ENCODE results near the gene KLF2. TPM values are rescaled to one million over a fixed set of nuclear protein-coding genes. Genes with fewer than 3 reads are reported as not detected.

KLF2 gene
- total and polyA plus RNA-seq, 2 donors (not counting 1 experiment from before 2014, with no cell fraction given): 6.7 to 19.2 TPM

DNA sequence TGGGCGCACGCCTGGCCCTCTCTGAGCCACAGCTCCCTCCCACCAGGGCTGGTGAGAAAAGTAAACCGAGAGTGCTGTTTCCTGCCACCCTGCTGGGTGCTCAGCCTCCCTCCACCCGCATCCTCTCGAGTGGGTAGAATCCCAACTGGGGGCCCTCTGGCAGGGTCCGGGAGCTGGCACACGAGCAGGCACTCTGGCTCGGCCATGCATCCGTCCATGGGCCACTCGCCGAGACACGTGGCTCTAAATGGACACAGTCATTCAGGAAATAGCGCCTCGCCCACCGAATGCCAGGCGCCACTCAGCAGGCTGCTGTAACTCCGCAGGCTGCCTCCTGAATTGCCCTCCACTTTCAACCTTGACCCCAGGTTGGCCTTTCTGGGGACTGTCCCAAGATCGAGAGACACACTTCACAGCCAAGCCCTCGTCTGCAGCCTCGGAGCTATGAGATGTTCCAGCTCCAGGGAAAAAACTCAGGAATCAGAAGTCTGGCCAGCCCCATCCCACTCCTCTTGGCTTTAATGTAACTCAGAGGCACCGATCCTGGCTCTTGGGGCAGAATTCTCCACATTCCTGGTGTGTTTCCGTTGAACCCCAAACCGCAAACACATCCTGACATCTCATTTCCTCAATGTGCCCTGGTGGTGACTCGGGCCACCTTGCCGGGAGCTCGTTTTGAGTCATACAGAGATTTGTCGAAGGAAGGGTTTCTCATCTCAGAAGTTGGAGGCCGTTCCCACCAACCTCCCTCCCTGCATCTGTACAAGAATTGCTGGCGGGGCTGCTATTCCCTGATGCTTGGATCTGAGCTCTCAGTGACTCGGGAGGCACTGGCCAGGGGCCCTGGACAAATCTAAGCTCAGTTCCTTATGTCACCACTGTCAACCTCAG, 14.1 kb downstream of the KLF2 start:
- no peaks in the 10 kb centered on the region for H3K79me2 ChIP-seq (ENCODE audit: control insufficient read depth, insufficient read depth, low read length)
- DNase-seq (ENCODE audit: low read depth in 2 of 2): peak; percentile 87 to 98
- peak overlapping the region; percentile 27 for H2AFZ ChIP-seq (ENCODE audit: low read length)
- H3K4me3 ChIP-seq (replicated peaks in 1 of 4; ENCODE audit: control extremely low read depth in 1 of 4, insufficient read depth in 1 of 4, low read depth in 3 of 4, low read length in 4 of 4): no peak overlapping the region
- H4K20me1 ChIP-seq (ENCODE audit: control insufficient read depth, extremely low read depth, insufficient read depth, low read length): no peaks in the 10 kb centered on the region
- no peak for TF ChIP-seq EZH2 (IDR thresholded peaks at IDR 0.05; ENCODE audit: low read length, missing control alignments)
- TF ChIP-seq, protein P1, sequence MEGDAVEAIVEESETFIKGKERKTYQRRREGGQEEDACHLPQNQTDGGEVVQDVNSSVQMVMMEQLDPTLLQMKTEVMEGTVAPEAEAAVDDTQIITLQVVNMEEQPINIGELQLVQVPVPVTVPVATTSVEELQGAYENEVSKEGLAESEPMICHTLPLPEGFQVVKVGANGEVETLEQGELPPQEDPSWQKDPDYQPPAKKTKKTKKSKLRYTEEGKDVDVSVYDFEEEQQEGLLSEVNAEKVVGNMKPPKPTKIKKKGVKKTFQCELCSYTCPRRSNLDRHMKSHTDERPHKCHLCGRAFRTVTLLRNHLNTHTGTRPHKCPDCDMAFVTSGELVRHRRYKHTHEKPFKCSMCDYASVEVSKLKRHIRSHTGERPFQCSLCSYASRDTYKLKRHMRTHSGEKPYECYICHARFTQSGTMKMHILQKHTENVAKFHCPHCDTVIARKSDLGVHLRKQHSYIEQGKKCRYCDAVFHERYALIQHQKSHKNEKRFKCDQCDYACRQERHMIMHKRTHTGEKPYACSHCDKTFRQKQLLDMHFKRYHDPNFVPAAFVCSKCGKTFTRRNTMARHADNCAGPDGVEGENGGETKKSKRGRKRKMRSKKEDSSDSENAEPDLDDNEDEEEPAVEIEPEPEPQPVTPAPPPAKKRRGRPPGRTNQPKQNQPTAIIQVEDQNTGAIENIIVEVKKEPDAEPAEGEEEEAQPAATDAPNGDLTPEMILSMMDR (conservative IDR thresholded peaks at IDR 0.05 in 1 of 2, IDR thresholded peaks at IDR 0.05 in 1 of 2; ENCODE audit: low read depth in 1 of 2, low read length in 2 of 2): peak in 1 of 2 donors; percentile 16
- peaks cover 18% of the 10 kb centered on the region for H3K4me1 ChIP-seq (ENCODE audit: control insufficient read depth, extremely low read depth, insufficient read depth, low read length)
- peak overlapping the region; percentile 86 for H3K27ac ChIP-seq (ENCODE audit: insufficient read depth, low read length)
- peak overlapping the region; percentile 79 for H3K4me2 ChIP-seq (ENCODE audit: extremely low read depth, insufficient read depth, low read length)
- H3K9ac ChIP-seq (ENCODE audit: insufficient read depth, low read length): peak overlapping the region; percentile 9
- H3K36me3 ChIP-seq (ENCODE audit: control insufficient read depth, insufficient read depth, low read length): no peaks in the 10 kb centered on the region
- no peaks in the 10 kb centered on the region for H3K27me3 ChIP-seq (ENCODE audit: control insufficient read depth, insufficient read depth, low read length)
- H3K9me3 ChIP-seq (ENCODE audit: control insufficient read depth, insufficient read depth, low read depth, low read length): no peaks in the 10 kb centered on the region

DNA sequence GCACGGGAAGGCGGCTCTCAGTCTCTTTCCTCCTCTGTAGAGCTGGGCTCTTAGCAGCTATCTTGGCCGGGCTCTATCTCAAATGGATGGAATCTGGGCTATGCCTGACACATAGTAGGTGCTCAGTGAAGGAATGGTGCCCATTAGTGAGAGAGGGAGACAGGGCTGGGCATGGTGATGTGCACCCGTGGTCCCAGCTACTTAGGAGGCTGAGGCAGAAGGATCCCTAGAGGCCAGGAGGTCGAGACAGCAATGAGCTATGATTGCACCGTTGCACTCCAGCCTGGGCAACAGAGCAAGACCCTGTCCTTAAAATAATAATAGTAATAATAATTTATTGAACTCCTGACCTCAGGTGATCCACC, 14.7 kb downstream of the KLF2 start:
- no peak for DNase-seq (ENCODE audit: low read depth in 2 of 2)
- H3K4me1 ChIP-seq (ENCODE audit: control insufficient read depth, extremely low read depth, insufficient read depth, low read length): peaks cover 18% of the 10 kb centered on the region
- no peaks in the 10 kb centered on the region for H3K9me3 ChIP-seq (ENCODE audit: control insufficient read depth, insufficient read depth, low read depth, low read length)
- no peak for TF ChIP-seq EZH2 (IDR thresholded peaks at IDR 0.05; ENCODE audit: low read length, missing control alignments)
- TF ChIP-seq, protein P1 (conservative IDR thresholded peaks at IDR 0.05 in 1 of 2, IDR thresholded peaks at IDR 0.05 in 1 of 2; ENCODE audit: low read depth in 1 of 2, low read length in 2 of 2): no peak
- H3K36me3 ChIP-seq (ENCODE audit: control insufficient read depth, insufficient read depth, low read length): no peaks in the 10 kb centered on the region
- peak overlapping the region; percentile 86 for H3K27ac ChIP-seq (ENCODE audit: insufficient read depth, low read length)
- H3K9ac ChIP-seq (ENCODE audit: insufficient read depth, low read length): no peak overlapping the region
- H4K20me1 ChIP-seq (ENCODE audit: control insufficient read depth, extremely low read depth, insufficient read depth, low read length): no peaks in the 10 kb centered on the region
- H3K79me2 ChIP-seq (ENCODE audit: control insufficient read depth, insufficient read depth, low read length): no peaks in the 10 kb centered on the region
- H3K4me2 ChIP-seq (ENCODE audit: extremely low read depth, insufficient read depth, low read length): peak overlapping the region; percentile 79
- peak overlapping the region; percentile 27 for H2AFZ ChIP-seq (ENCODE audit: low read length)
- no peak overlapping the region for H3K4me3 ChIP-seq (replicated peaks in 1 of 4; ENCODE audit: control extremely low read depth in 1 of 4, insufficient read depth in 1 of 4, low read depth in 3 of 4, low read length in 4 of 4)
- no peaks in the 10 kb centered on the region for H3K27me3 ChIP-seq (ENCODE audit: control insufficient read depth, insufficient read depth, low read length)

DNA sequence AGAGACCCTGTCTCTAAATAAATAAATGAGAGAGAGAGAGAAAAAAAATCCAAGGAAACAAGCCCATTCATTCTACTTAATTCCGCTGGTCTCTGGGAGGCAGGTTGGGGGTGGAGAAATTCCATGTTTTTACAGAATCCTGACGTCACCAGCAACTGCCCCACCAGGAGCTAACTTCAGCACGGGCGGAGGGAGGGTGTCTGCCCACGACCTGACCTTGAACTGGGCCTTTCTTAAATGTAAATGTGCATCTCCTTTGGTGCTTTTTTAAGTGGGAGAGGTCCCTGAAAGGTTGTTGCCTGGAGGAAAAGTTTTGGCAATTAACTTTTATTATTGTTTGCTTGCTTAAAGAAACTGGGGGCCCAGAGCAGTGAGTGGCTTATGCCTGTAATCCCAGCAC, 15.5 kb downstream of the KLF2 start:
- Histone ChIP-seq H3K4me1 (ENCODE audit: control insufficient read depth, extremely low read depth, insufficient read depth, low read length) (peaks cover 18% of the 10 kb centered on the region), H3K4me2 (ENCODE audit: extremely low read depth, insufficient read depth, low read length) (no peak overlapping the region), H3K9ac (ENCODE audit: insufficient read depth, low read length) (no peak overlapping the region), H3K36me3 (ENCODE audit: control insufficient read depth, insufficient read depth, low read length) (no peaks in the 10 kb centered on the region), H4K20me1 (ENCODE audit: control insufficient read depth, extremely low read depth, insufficient read depth, low read length) (no peaks in the 10 kb centered on the region), H3K79me2 (ENCODE audit: control insufficient read depth, insufficient read depth, low read length) (no peaks in the 10 kb centered on the region), H2AFZ (ENCODE audit: low read length) (no peak overlapping the region), H3K4me3 (replicated peaks in 1 of 4; ENCODE audit: control extremely low read depth in 1 of 4, insufficient read depth in 1 of 4, low read depth in 3 of 4, low read length in 4 of 4) (no peak overlapping the region), H3K27me3 (ENCODE audit: control insufficient read depth, insufficient read depth, low read length) (no peaks in the 10 kb centered on the region), H3K9me3 (ENCODE audit: control insufficient read depth, insufficient read depth, low read depth, low read length) (no peaks in the 10 kb centered on the region), H3K27ac (ENCODE audit: insufficient read depth, low read length) (no peak overlapping the region)
- DNase-seq (ENCODE audit: low read depth in 2 of 2): peak in 1 of 2 donors; percentile 77
- no peak for TF ChIP-seq EZH2 (IDR thresholded peaks at IDR 0.05; ENCODE audit: low read length, missing control alignments)
- TF ChIP-seq, protein P1 (conservative IDR thresholded peaks at IDR 0.05 in 1 of 2, IDR thresholded peaks at IDR 0.05 in 1 of 2; ENCODE audit: low read depth in 1 of 2, low read length in 2 of 2): no peak

Data from fibroblast of lung (primary cell).